ENCODE measurements around the gene PTPRG.

PTPRG gene

GRCh38 chr3:62098646-62099365, 537.4 kb downstream of the PTPRG start:
- no peak for DNase-seq (ENCODE audit: low read depth, low spot score)

- no peak for DNase-seq (ENCODE audit: low read depth, low spot score)
Measured at GRCh38 chr3:62100282-62100989, 539.1 kb downstream of the PTPRG start.

DNA sequence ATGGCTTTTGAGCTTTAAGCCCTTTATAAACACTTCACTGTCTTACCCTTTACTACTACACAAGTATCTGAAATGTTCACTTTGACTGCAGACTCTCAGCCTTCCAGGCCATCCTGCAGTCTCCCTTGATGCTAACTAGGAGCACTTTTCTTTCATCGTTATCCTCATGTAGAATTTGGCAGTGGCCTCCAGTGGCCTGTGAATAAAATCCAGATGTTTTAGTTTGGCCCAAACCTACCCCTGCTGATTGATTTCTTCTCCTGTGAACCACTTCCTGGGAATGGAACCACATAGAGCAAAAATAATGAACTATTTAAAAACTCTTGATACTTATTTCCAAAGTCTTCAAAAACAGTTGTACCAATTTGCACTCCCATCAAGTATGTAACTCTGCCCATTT, 540.1 kb downstream of the PTPRG start:
- DNase-seq (ENCODE audit: low read depth, low spot score) = no peak

DNA sequence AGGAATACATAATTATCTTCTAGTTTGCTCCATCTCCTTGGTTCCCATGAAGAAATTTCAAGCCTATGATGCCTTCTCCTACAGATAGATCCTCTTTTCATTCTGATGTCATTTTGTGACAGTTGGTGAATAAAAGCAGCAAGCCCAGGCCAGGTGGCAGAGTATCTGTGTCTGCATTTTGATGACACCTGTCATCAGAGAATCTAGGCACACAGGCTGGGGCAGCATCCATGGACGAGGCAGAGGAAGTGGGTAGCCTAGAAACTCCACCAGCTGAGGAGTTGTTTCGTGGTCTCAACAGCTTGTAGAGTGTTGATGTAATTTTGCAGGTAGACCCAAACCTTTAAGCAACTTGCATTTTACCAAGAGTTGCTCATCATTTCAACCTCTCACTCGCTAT, 542.2 kb downstream of the PTPRG start:
- no peak for DNase-seq (ENCODE audit: low read depth, low spot score)

- peak; percentile 81 for DNase-seq (ENCODE audit: low read depth, low spot score)
Measured at GRCh38 chr3:62109534-62109933, 548.2 kb downstream of the PTPRG start.

DNA sequence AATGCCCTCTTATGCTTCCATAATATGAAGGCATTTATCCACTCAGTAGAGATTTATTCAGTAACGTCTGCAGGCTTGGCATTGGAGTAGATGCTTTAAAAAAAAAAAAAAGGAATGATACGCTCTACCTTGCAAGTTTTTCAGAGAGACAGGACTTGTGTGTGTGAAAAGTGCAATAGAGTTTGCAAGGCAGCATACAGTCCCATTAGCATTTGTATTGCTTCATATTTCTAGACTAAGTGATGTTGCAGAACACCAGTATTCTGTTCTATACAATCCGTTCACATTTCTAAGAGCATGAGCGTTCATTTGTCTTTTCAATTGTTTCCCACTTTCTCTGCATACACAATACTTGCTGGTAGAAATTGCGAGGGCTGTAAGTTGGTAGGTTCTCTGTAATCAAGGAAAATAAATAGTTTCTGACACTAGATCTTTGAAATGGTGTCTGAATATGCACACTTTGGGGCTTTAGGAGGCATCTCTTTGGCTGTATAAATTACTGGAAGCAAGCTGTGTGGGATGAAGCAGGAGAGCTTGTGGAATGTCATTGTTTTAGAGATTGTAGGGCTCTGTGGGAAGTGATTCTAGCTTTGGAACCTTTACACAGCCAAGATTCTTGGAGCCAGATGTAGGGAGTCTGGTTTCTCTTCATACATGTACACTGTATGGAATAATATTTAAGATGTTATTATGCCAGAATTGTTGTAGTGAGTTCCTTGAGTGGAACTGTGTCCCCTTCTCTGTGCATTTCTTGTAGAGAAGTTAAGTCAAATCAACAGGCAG, 549.3 kb downstream of the PTPRG start:
- no peak for DNase-seq (ENCODE audit: low read depth, low spot score)

DNA sequence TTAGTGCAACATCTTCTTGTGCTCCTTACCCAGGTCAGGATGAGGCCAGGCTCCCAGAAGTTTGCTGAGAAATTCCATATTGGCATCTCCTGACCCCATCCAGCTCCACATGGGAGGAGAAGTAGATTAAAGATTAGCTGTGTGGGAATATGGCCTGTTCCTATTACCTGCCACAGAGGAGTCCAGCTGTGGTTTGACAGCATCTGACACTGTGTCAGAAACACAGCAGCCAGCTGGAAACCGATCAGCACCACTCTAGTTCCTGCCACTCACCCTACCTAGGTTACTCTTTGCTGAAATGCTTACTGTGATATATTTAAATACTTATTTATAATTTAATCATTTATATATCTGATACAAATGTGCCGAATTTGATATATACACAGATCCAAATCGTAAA, 551.7 kb downstream of the PTPRG start:
- DNase-seq (ENCODE audit: low read depth, low spot score) = no peak

DNA sequence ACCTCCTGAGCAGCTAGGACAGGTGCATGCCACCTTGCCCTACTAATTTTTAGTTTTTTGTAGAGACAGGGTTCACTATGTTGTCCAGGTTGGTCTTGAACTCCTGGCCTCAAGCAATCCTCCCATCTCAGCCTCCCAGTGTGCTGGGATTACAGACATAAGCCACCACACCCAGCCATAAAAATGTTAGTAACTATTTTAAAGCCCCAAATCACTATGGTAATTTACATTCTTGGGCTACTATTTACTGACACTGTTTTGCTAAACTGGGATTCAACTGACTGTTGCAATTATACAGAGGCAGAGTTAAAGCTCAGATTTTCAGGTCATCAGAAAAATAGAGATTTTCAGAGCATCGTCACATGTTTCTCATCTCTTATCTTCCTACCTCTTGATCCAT, 553.4 kb downstream of the PTPRG start:
- DNase-seq (ENCODE audit: low read depth, low spot score) = no peak

GRCh38 chr3:62117903-62118548, 556.7 kb downstream of the PTPRG start:
- no peak for DNase-seq (ENCODE audit: low read depth, low spot score)

GRCh38 chr3:62119139-62119538, 557.8 kb downstream of the PTPRG start:
- DNase-seq (ENCODE audit: low read depth, low spot score) = peak; percentile 37

DNA sequence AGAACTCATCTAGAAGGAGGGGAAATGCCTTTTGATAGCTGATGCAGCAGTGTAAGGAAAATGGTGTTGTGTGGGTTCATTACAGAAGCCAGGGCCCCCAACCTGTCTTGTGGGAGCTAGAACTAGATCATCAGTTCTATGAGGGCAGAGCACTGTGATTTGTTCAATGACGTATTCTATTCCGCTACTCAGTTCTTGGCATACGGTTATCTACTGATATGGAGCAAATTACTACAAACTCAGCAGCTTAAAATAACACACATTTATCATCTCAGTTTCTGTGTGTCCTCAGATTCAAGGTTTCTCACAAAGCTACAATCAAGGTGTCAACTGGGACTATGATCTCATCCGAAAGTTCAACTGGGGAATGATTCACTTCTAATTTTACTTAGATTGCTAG, 561.4 kb downstream of the PTPRG start:
- DNase-seq (ENCODE audit: low read depth, low spot score) = no peak

DNA sequence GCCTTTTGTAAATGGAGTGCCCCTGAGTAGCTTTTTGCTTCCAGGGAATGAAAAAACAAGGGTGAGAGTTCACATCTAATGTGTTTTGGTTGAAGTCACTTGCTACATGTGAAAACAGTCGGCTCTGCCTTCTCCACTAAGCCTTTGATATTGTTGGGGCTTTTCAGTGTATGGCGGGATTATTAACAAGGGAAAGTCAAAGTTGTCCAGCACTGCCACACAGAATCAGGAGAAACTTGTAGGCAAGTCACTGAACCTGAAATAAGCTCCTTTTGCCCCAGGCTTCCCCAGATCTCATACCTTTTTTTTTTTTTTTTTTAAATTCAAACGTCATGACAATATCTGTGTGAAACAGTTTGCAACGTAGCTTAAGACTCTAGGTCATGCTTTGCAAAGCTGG, 564.0 kb downstream of the PTPRG start:
- DNase-seq (ENCODE audit: low read depth, low spot score) = no peak

DNA sequence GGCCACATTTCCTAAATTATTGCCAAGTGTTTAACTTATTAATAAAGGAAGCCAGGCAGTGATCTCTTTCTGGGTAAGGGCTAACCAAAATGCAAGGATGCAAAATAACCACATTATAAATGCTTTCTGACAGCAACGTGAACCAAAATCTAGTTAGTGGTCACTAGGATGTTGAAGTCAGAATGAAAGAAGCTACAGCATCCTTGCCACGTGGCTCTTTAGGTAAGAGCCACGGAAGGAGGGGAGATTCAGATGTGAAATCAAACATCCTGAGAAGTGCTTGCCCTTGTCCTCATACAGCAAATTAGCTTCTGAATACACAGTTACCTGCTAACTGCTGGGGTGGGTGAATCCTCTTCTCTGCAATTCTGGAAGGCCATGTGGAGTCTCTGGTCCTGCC, 565.7 kb downstream of the PTPRG start:
- DNase-seq (ENCODE audit: low read depth, low spot score) = no peak

DNA sequence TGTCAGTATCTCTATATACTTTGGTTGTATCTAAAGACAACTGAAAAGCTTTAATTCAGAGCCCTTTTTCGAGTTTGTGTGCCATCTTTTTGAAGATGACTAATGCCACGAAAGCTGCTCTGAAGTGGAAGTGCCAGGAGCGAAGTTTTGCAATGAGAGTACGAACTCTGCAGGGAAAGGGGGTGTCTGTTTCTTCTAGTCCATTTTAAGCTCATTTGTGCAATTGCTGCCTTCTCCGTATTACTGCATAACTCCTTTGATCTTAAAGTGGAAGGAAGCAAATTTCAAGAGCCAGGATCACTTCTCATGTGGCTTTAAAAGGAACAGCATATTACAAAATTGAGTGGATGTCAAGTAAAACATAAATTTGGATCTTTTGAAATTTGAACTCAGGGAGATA, 566.7 kb downstream of the PTPRG start:
- DNase-seq (ENCODE audit: low read depth, low spot score) = no peak

DNA sequence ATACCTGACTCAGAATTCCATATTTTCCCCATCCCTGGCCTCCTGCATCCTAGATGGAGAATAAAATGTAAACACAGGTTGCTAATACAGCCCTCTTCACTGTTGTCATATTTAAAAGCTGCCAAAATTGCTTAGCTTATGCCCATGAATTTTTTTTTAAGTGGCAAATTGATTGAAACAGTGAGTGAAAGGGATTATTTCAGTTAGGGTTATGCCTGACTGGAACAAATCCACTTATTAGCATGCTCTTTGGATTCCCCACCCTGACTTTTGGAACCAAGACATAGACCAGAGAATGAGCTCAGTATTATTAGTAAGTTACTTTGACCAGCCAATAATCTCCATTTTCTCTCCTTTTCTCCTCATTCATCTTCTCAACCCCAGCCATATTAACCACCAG, 567.3 kb downstream of the PTPRG start:
- no peak for DNase-seq (ENCODE audit: low read depth, low spot score)

DNA sequence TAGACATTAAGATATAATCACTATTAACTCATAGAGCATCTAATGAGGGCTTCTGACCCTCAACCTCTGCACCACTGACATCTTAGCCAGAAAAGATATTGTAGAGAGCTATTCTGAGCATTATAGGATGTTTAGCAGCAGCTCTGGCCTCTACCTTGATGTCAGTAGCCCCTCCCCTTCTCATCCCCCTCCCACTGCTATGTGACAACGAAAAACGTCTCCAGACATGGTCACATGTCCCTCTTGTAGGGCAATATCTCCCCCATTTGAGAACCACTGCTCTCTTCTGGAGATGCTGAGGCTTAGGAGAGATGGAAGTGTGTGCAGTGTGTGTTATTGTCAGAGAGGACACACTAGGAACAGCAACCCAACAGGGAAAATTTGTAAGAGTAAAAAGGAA, 569.7 kb downstream of the PTPRG start:
- no peak for DNase-seq (ENCODE audit: low read depth, low spot score)

- DNase-seq (ENCODE audit: low read depth, low spot score) = no peak
Measured at GRCh38 chr3:62131620-62132019, 570.2 kb downstream of the PTPRG start.

- DNase-seq (ENCODE audit: low read depth, low spot score) = no peak
Measured at GRCh38 chr3:62132027-62132602, 570.7 kb downstream of the PTPRG start.

- no peak for DNase-seq (ENCODE audit: low read depth, low spot score)
Measured at GRCh38 chr3:62133015-62133414, 571.6 kb downstream of the PTPRG start.

DNA sequence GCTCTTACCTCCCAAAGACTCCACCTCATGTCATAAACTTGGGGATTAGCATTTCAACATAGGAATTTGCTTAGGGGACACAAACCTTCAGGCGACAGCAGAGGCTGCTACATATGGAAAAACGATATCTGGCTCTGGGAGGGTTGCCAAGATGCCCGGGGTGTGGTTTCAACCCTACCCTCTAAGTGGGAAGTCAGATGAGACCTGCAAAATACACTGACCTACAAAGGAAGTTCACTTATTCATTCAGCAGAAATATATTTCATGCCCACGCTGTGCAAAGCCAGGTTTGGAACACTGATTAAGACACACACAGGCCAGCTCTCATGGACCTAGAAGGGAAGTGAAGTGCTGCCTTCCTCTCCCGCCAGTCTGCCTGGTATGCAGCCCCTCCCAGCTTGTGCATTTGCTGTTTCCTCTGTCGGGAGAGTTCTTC, 572.7 kb downstream of the PTPRG start:
- no peak for DNase-seq (ENCODE audit: low read depth, low spot score)

- DNase-seq (ENCODE audit: low read depth, low spot score) = no peak
Measured at GRCh38 chr3:62135741-62136140, 574.4 kb downstream of the PTPRG start.

DNA sequence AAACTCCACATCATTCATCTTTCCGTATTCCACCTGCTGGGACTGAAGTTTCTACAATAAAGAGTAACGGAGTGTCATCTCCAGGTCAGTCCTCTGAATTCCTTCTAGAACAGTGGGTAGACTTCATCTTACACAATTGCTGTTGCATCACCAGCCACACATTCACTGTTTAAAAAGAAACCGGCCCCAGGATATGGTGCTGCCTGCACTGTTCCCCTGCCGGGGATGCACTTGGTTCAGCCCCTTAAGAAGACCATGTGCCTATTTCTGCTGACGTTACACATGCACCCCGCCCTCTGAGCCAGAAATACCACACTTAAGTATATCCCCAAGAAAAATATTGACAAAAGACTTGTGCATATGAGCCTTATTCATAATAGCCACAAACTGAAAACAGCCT, 578.6 kb downstream of the PTPRG start:
- no peak for DNase-seq (ENCODE audit: low read depth, low spot score)

All from ELF-1 (cell line).